GM18861 (cell line): ENCODE data around the gene SYK.

ENCODE experiments used
- ATAC-seq: cut with Tn5 transposase; IDR thresholded peaks from one replicate; pipeline ENCODE4 v1.9.1; 2021; ENCODE audit not compliant: unreplicated experiment

SYK gene

DNA sequence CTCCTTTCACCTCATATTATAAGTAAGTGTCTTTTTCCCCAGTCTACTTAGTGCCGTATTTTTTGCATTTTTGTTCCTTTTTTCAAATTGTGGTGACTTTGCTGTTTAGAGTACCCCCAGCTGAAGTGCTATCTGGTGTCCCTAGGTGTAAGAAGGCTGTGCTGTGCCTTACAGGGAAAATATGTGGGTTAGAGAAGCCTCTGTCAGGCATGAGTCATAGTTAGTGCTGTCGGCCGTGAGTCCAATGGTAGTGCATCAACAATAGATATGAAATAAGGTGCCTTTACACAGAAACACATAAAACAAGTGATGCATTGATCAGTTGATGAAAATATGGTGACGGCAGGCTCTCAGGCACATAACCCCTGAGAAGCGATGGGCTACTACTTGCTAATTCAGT is 20.1 kb downstream of the SYK start:
- no peak for ATAC-seq

DNA sequence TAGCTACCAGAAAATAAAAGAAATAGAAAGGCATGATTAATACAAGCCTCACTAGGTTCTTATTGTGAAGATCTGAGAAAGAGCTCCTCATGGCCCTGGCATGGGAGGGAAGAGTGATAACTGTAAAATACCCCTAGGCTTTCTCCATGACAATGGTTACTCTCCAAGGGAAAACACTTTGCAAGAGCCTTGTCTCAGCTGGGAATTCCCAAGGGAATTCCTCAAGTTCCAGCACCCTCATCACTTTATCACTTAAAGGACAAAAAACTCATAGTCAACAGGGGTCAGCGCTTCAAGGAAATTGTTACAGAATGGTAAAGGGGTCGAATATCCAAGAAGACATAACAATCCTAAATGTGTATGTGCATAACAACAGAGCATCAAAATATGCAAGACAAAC is 21.2 kb downstream of the SYK start:
- no peak for ATAC-seq

DNA sequence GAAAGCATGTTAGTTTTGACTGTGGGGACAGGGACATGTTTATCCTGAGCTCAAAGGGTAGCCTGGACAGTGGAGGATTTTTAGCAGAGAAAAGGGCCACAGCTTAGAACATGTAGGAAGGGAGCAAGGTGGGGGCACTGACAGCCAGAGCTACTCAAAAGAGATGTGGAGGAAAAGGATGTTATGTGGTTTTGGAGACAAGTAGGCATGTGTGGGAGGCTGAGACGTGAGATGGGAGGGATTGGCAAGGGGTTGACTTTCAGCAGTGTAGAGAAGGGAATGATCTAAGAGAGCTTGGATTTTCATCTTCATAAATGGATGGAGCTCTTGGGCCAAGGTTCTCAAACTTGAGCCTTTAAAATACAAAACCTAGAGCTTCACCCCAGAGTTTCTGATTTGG is 24.0 kb downstream of the SYK start:
- no peak for ATAC-seq

DNA sequence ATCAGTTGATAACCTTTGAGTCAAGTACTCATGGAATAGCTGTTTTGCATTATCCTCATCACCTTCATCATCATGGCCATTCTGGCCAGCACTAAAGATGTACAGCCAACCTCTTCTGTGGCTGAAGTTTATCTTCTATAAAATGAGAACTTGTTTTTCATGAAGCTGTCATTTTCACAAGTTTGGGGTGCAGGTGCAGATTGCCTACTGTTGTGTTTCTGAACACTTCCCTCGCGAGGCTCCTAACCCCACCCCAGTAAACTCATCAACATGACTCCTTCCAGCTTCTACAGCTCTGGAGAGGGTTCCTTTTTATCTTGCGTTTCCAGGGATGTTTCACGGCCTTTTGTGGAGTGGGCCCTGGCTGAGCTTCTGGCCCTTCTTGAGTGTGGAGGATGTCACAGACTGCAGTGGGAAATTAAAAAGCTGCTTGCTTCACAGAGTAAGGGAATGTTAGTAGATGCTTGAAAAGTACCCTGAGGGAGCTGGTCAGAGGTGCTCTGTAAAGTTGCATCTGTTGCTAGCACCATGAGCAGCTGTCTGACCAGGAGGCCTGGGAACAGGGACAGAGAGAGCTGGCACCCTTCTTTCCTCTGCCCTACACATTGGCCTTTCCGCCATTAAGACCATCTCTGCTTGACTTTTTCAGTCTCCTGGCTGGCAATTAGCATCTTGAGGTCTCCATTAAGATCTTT is 24.9 kb downstream of the SYK start:
- no peak for ATAC-seq

DNA sequence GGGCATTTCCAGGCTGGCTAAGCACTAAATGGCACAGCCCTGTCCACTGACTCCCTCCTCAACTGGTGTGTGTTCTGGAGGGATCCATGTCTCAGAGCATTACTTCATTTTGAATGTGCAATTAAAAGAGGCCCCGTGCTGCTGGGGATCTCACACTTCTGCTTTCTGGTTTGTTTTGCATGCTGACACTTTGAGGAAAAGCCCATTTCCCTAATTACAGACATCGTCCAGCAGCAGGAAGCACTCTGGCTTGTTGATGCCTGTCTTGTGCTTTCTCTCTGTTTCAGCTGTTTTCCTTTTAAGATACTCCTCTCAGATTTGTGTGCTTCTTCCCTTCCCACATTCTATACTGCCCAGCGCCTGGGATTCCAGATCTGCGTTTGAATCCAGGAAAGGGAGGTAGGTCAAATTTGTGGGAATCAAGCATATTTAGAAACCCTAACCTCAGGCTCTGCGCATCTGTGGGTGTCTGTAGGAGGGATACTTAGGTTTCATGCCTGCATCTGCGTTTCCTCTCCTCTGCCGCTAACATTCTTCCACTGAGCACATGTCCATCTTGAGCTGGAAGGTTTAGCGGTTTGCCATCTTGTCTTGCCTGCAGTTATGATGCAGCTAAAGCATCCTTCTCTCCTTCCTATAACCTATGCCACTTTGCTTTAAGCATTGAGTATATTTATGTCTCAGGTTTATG is 25.7 kb downstream of the SYK start:
- ATAC-seq, result peak; percentile 48

DNA sequence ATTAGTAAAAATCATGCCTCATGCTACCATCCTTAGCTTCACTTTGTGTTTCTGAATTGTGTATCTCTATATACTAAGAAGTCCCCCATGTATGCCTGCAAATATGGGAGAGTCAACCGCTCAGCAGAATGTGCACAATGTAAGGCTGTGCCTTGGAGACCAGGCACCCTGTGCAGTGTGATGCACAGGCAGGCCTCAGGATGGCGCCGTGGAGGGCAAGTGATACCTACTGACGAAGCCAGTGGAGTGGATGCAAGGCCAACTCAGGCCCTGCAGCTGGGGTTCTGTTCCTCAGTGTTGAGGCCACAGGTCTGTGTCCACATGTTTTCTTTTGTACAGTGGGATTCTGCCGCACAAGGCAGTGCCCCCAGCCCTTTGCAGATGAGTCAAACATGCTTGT is 28.4 kb downstream of the SYK start:
- no peak for ATAC-seq

DNA sequence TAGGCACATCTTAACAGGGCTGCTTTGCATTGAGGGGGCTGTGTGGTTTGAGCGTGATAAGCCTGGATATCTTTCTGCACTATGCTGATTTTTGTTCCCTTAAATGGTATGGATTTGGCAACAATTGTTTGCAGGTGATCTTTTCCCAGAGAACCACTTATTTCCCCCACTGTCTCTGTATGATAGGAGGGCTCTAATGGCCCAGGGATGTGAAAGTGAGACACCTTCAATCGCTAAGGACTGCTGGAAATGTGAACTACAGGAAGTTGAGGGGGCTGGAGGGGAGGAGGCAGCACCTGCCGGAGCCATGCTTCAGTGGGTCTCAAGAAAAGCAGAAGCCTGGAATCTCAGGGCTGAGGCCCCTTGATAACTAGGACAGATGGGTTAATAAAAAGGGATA is 29.4 kb downstream of the SYK start:
- ATAC-seq, result peak; percentile 44

DNA sequence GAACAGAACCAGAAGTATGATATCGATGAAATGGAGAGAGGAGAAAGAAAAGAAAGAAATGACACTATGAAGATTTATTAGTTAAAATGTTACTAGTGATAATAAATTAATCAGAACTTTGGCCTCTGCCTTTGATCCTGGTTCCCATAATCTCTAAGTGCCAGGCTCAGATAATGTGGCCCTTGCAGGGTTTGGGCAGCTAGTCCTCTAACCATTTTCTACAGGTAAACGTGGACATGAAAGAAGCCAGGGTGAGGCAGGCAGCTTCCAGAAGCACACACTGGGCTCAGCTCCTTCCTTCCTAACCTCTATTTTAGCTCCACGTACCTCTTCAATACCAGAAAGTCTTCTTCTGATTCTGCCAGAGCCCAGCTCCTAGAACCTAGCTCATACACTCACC is 30.6 kb downstream of the SYK start:
- no peak for ATAC-seq

DNA sequence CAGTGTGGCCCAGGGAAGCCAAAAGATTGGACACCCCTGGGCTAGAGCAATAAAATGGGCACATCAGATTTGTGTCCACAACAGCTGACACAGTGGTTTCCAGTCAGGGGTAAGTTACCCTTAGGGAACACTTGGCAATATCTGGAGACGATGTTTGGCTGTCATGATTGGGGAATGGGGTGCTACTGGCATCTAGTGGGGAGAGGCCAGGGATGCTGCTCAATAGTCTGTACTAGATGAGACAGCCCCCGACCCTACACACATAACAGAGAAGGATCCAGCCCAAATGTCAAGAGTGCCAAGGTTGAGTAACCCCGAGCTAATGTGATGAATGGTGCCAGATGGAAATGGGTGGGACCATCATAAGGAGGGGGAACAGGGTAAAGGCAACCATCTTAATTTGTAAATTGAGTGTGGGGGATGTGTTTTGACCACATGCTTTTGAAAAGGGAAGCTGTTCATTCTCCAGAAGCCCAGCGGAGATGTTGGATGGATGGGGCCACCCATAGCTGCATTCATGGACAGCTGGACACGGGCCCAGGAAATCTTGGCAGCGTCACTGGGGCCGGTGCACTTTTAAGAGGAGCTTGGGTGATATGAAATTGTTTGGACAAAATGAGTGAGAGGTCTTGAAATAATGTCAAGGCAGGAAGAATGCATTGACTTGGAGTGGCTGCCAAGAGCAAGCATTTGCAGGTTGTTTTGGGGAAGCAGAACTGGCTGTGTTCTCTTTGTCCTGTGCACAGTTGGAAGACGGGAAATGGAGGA is 33.4 kb downstream of the SYK start:
- no peak for ATAC-seq

DNA sequence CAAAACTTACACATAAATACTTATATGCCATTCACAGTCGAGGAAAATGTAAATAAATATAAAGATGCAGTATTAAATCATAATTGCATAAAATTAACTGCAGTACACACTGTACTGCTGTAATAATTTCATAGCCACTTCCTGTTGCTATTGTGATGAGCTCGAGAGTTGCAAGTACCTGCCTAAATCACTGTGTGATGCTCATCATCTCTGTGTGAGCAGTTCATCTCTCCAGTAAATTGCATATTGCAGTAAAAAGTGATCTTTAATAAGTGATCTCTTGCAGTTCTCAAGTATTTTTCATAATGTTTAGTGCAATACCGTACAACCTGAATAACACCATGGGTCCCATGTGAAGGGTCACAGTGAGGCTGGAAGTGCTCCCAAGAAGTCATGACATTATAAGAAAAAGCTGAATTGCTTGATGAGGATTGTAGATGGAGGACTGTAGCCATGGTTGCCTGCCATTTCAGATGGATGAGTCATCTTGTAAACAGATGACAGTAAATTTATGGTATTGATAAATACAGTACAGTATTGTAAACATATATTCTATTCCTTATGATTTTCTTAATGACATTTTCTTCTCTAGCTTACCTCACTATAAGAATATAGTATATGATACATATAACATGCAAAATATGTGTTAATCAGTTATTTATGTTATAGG is 34.9 kb downstream of the SYK start:
- ATAC-seq, result no peak

DNA sequence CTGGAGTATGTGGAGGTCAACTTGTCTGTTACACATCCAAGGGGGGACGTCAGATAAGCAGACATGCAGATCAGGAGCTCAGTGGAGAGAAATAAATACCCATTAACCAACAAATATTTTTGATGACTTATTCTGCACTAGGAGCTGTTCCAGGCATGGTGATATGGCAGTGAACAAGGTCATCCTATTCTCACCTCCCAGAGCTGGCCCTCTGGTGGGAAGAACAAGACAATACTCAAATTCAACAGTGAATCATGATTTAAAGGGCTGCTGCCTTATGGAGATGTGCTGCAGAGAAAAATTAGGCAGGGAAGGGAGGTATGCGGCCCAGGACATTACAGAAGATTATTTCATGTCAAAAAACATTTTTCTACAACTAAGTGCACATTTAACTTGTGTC is 36.5 kb downstream of the SYK start:
- no peak for ATAC-seq

DNA sequence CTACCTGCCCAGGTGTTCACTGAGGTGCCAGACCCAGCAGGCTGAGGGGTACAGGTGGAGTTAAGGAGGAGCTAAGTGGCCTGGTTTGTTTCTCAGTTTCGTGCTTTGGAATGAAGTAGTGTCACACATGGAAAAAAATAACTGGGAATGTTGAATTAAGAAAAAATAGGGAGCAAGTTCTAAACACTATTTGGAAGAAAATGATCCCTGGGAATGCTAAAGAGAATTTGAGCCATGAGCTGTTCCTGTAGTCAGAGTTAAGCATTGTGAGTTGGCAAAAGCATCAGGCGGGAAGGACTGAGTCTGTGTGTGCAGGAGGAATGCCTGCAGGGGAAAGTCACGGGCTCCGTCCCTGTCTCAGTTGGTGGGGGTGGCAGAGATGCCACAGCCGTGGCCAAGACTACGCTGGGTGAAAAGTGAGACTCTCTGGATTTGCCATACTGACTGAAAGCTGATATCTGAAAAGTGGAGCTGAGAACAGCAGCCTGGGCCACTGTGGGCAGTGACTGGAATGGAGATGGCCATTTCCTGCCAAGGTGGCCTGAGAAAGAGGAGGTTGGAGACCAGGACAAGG is 37.0 kb downstream of the SYK start:
- no peak for ATAC-seq

DNA sequence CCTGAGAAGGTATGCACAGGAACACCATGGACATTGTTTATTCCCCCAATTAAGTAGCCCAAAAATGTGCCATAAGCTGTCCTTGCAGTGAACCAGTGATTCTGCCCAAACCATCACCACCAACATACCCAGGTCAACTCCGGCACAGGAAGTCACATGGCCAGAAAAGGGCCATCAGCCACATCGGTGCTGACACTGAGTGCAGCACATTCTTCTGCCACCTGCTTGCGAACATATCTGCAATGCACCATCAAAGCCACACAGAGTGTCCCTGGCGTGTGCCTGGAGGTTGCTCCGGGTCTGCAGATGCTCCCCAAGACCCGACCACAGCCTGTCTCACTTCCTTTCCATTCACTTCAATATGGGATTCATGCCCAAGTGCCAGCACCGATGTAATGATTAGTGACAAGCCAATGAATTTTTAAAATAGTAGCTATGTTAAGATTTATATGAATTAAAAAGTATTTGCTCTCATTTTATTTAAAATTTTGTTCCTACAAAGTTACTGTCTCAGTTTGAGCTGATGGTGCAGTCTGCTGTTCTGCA is 37.6 kb downstream of the SYK start:
- peak; percentile 53 for ATAC-seq

DNA sequence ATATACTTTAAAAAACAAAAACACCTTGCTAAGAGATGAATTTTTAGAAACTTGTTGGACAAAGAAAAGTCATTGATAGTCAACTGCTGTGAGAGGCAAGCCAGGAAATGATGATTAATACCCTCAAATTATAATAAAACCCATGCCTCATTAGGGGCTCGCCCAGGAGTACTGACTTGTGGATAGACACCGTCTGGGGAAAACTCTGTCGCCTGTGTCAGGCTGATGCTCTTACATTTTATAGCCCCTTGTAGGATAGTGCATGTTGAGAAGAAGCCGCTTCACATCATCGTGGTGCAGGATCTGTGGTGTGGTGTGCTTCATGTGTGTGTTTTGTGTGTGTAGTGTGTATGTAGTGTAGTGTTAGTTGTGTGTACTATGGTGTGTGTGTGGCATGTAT is 39.1 kb downstream of the SYK start:
- ATAC-seq, result no peak

DNA sequence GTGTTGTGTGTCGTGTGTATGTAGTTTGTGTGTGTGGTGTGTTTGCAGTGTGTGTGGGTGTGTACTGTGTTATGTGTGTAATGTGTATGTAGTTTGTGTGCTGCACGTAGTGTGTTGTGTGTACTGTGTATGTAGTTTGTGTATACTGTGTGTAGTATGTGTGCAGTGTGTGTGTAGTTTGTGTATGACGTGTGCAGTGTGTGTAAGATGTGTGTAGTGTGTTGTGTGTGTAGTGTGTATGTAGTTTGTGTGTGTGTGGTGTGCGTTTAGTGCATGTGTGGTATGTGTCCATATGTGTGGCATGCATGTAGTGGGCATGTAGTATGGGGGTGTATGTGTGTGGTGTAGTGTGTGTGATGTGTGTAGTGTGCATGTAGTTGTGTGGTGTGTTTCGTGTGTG is 39.6 kb downstream of the SYK start:
- no peak for ATAC-seq

DNA sequence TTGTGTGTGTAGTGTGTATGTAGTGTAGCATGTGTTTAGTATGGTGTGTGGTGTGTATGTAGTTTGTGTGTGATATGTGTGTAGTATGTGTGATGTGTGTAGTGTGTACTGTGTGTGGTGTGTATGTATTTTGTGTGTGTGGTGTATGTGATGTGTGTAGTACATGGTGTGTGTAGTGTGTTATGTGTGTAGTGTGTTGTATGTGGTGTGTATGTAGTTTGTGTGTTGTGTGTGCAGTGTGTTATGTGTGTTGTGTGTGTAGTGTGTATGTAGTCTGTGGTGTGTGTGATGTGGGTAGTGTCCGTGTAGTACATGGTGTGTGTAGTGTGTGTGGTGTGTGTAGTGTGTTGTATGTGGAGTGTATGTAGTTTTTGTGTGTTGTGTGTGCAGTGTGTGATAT is 40.0 kb downstream of the SYK start:
- ATAC-seq, result no peak

DNA sequence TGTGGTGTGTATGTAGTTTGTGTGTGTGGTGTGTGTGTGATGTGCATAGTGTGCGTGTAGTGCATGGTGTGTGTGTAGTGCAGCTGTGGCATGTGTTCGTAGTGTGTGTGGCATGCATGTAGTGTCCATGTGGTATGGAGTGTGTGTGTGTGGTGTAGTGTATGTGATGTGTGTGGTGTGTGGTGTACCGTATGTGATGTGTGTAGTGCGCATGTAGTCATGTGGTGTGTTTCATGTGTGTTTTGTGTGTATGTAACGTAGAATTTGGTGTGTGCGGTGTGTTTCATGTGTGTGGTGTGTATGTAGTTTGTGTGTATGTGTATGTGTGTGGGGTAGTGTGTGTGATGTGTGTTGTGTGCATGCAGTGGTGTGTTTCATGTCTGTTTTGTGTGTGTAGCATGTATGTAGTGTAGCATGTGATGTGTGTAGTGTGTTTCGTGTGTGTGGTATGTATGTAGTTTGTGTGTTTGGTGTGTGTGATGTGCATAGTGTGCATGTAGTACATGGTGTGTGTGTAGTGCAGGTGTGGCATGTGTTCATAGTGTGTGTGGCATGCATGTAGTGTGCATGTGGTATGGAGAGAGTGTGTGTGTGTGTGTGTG is 40.7 kb downstream of the SYK start:
- no peak for ATAC-seq

DNA sequence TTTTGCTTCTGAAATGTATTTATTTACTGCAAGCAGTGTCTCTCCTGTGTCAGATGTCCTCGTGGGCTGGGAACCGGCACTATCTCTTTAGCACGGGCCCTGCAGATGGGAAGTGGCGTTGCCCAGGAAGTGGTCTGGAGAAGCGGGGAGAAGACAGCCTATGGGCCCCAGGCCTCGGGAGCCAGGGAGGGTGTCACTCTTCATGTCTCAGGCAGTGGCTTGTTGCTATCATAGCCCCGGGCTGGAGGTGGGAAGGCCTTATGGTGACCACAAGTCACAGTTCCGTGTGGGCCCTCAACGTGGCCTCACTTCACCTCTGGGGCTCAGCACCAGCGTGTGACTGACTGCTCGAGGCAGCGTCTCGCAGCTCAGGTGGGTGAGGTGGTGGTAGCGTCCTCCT is 41.4 kb downstream of the SYK start:
- no peak for ATAC-seq

DNA sequence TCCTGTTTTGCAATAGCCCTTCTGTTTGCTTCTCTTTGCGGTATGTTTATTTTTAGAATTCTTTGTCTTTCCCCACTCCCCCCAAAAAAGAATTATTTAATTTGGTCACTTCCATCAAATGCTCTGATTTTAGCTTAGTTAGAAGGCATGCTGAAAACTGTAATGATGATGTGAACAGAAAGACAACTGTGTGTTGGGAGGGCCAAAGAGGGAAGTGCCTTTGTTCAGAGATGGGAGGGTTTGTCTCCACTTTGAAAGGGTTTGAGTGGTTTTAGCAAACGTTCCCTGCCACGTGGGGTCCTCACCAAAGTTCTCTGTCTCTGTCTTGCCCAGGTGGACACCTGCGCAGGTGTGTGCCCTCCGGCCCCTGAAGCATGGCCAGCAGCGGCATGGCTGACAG is 41.9 kb downstream of the SYK start:
- ATAC-seq, result no peak

DNA sequence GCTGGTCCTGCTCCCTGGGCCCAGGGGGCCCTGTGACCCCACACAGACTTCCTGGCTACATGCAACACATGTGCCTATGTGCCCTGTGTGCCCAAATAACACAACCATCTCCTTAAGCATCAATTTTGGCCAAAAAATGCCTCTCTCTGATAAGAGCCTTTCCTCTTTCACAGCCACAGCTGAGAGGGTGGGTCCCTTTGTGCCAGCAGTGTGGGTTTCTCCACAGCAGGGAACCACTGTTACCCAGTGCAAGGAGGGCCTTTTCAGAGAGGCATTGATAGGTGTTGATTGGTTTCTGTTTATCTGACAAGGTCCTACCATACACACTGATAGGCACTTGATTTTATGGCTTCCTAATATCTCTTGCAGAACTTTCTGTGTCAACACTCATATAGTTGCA is 42.7 kb downstream of the SYK start:
- no peak for ATAC-seq
